ENCODE measurements around the gene SPTBN1. TPM values are rescaled to one million over a fixed set of nuclear protein-coding genes. Genes with fewer than 3 reads are reported as not detected.

The SPTBN1 gene
- total and polyA plus RNA-seq, 9 of the 15 experiments (the other 6 are each of a cell fraction or from before 2014, with no cell fraction given): 8.9 to 66.8 (median 31.4) TPM

- TF ChIP-seq, protein P1, sequence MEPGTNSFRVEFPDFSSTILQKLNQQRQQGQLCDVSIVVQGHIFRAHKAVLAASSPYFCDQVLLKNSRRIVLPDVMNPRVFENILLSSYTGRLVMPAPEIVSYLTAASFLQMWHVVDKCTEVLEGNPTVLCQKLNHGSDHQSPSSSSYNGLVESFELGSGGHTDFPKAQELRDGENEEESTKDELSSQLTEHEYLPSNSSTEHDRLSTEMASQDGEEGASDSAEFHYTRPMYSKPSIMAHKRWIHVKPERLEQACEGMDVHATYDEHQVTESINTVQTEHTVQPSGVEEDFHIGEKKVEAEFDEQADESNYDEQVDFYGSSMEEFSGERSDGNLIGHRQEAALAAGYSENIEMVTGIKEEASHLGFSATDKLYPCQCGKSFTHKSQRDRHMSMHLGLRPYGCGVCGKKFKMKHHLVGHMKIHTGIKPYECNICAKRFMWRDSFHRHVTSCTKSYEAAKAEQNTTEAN (CRISPR knock-in tag; IDR thresholded peaks at IDR 0.05): 0 out of 2 replicates have a peak, but pooled peaks have one; percentile 34
- TF ChIP-seq SRSF9 (IDR thresholded peaks at IDR 0.05; ENCODE audit: borderline replicate concordance, low read depth, low read length) (no peak), PHB (CRISPR knock-in tag; IDR thresholded peaks at IDR 0.05) (no peak), NR2C2 (CRISPR knock-in tag; IDR thresholded peaks at IDR 0.05) (no peak), NR2C2 (tag; IDR thresholded peaks at IDR 0.05) (no peak), PTTG1 (tag; IDR thresholded peaks at IDR 0.05; ENCODE audit: low read depth) (no peak), ZFP30 (CRISPR knock-in tag; IDR thresholded peaks at IDR 0.05; ENCODE audit: borderline replicate concordance) (no peak), CSDE1 (IDR thresholded peaks at IDR 0.05) (no peak), ZNF165 (CRISPR knock-in tag; IDR thresholded peaks at IDR 0.05; ENCODE audit: borderline replicate concordance) (no peak), CREBBP (IDR thresholded peaks at IDR 0.05; ENCODE audit: low read depth, low read length) (no peak), ZNF707 (CRISPR knock-in tag; conservative IDR thresholded peaks at IDR 0.05) (no peak), FUS (optimal IDR thresholded peaks at IDR 0.05; ENCODE audit: low read depth, low read length) (no peak), TEAD4 (IDR thresholded peaks at IDR 0.05; ENCODE audit: low read length) (no peak; the same call in 1 of the 2 replicates), TEAD4 (CRISPR knock-in tag; IDR thresholded peaks at IDR 0.05; ENCODE audit: borderline replicate concordance) (no peak), JUND (IDR thresholded peaks at IDR 0.05; ENCODE audit: borderline replicate concordance, low read depth, low read length) (peak; percentile 82), JUND (tag; IDR thresholded peaks at IDR 0.05; ENCODE audit: borderline replicate concordance, low read depth, low read length) (peak; percentile 76; the same call in 1 of the 3 replicates), JUNB (CRISPR knock-in tag; conservative IDR thresholded peaks at IDR 0.05) (no peak), ZNF23 (CRISPR knock-in tag; IDR thresholded peaks at IDR 0.05) (peak; percentile 80; the same call in 1 of the 2 replicates), CCNT2 (IDR thresholded peaks at IDR 0.05; ENCODE audit: borderline replicate concordance, extremely low read depth, insufficient read length, low read depth, low read length) (peak; percentile 72), KAT7 (CRISPR knock-in tag; IDR thresholded peaks at IDR 0.05; ENCODE audit: borderline replicate concordance) (peak; percentile 82; the same call in 1 of the 2 replicates), ZNF224 (CRISPR knock-in tag; IDR thresholded peaks at IDR 0.05) (0 out of 2 replicates have a peak, but pooled peaks have one; percentile 33), ZNF212 (CRISPR knock-in tag; IDR thresholded peaks at IDR 0.05) (no peak), ZNF785 (CRISPR knock-in tag; IDR thresholded peaks at IDR 0.05) (no peak), ZNF408 (CRISPR knock-in tag; IDR thresholded peaks at IDR 0.05; ENCODE audit: low read depth) (no peak)
- TF ChIP-seq, protein P2, sequence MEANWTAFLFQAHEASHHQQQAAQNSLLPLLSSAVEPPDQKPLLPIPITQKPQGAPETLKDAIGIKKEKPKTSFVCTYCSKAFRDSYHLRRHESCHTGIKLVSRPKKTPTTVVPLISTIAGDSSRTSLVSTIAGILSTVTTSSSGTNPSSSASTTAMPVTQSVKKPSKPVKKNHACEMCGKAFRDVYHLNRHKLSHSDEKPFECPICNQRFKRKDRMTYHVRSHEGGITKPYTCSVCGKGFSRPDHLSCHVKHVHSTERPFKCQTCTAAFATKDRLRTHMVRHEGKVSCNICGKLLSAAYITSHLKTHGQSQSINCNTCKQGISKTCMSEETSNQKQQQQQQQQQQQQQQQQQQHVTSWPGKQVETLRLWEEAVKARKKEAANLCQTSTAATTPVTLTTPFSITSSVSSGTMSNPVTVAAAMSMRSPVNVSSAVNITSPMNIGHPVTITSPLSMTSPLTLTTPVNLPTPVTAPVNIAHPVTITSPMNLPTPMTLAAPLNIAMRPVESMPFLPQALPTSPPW (CRISPR knock-in tag; IDR thresholded peaks at IDR 0.05): peak; percentile 52
- TF ChIP-seq, protein P3, sequence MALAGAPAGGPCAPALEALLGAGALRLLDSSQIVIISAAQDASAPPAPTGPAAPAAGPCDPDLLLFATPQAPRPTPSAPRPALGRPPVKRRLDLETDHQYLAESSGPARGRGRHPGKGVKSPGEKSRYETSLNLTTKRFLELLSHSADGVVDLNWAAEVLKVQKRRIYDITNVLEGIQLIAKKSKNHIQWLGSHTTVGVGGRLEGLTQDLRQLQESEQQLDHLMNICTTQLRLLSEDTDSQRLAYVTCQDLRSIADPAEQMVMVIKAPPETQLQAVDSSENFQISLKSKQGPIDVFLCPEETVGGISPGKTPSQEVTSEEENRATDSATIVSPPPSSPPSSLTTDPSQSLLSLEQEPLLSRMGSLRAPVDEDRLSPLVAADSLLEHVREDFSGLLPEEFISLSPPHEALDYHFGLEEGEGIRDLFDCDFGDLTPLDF (CRISPR knock-in tag; IDR thresholded peaks at IDR 0.05): no peak; the same call in 1 of the 2 replicates
Measured at GRCh38 chr2:54558188-54559005, 102.3 kb downstream of the SPTBN1 start (continued).

All from K562 (cell line).